K562 (cell line): ENCODE measurements around the gene UBR3. TPM values are rescaled to one million over a fixed set of nuclear protein-coding genes. Genes with fewer than 3 reads are reported as not detected.
A peak's percentile ranks its signal among the peaks of the same experiment; 100 is the strongest.

ENCODE experiments used
- ATAC-seq: fragments of 200-7000 bp; cut with Tn5 transposase; 3 replicates; pipeline ENCODE4 v1.9.1; 2020; ENCODE audit warnings: moderate library complexity
- BruUV-seq: library from RNA; stranded (reverse); fragments of 400-500 nt; replicated peaks from 2 replicates; lab custom pipeline; 2021; lab: Mats Ljungman, UMichigan
- CTCF ChIA-PET: fragments of 300-600 bp; formaldehyde crosslinking; extraction: SDS; loops from one replicate; lab custom pipeline; 2021; ENCODE audit warnings: low intra/inter-chr PET ratio; lab: Yijun Ruan, JAX
- POLR2A ChIA-PET: fragments of 300-600, 350-650 bp; sonication (Branson Sonifier 250); formaldehyde crosslinking; extraction: SDS; loops from one replicate; lab custom pipeline; 2021; ENCODE audit warnings: antibody characterized with exemption, inconsistent platforms; lab: Yijun Ruan, JAX
- DNase-seq, 4 experiments: peaks; one replicate each; pipeline versions ENCODE4 v3.0.0 to v3.0.0-alpha.2; 2011 to 2018; ENCODE audit warnings: low spot score in 3 of 4, mixed read lengths in 3 of 4; ENCODE audit errors: extremely low read depth in 1 of 4
- FAIRE-seq: peaks from 2 replicates; lab custom pipeline; 2011; peaks lifted over from hg19 to GRCh38; lab: Jason Lieb, UNC
- H2AFZ ChIP-seq: 2 replicates; pipeline ENCODE4 v1.6.0; 2011; ENCODE audit warnings: low read depth, low read length, control low read depth, inconsistent platforms
- H3K27ac ChIP-seq: fragments of 200-600 bp; 3 replicates; pipeline ENCODE4 v1.8.0; 2011; ENCODE audit warnings: low read depth, mild to moderate bottlenecking, control low read depth, inconsistent platforms, low read length, moderate library complexity, mixed read lengths; ENCODE audit errors: extremely low read depth
- H3K27me3 ChIP-seq, 2 experiments: fragments of 300-600 bp in 1 of 2; 2 replicates in 1 of 2; 3 replicates in 1 of 2; pipeline versions ENCODE4 v1.6.0 to v1.8.0; 2011; ENCODE audit warnings: inconsistent platforms in 2 of 2, low read length in 2 of 2, mild to moderate bottlenecking in 1 of 2, mixed read lengths in 1 of 2, moderate library complexity in 1 of 2; ENCODE audit not compliant: control insufficient read depth in 2 of 2, insufficient read depth in 2 of 2
- H3K36me3 ChIP-seq: fragments of 300-600 bp; 3 replicates; pipeline ENCODE4 v1.8.0; 2011; ENCODE audit warnings: mild to moderate bottlenecking, low read length, inconsistent platforms; ENCODE audit not compliant: control insufficient read depth, insufficient read depth
- H3K4me1 ChIP-seq, 2 experiments: fragments of 200-600 bp in 1 of 2; replicated peaks in 1 of 2; 2 replicates in 1 of 2; 3 replicates in 1 of 2; pipeline versions ENCODE4 v1.5.1 to v1.8.0; 2011; ENCODE audit warnings: inconsistent platforms in 2 of 2, low read length in 2 of 2, mild to moderate bottlenecking in 1 of 2, mixed read lengths in 1 of 2, moderate library complexity in 1 of 2; ENCODE audit not compliant: control insufficient read depth in 2 of 2, insufficient read depth in 2 of 2
- H3K4me2 ChIP-seq: 2 replicates; pipeline ENCODE4 v1.6.1; 2011; ENCODE audit warnings: low read length, control low read depth, inconsistent platforms, mixed read lengths; ENCODE audit not compliant: insufficient read depth
- H3K4me3 ChIP-seq: fragments of 200-600 bp; sonication (generic), shearing (Covaris generic); 2 replicates; pipeline ENCODE4 v1.5.1; 2016; ENCODE audit warnings: control low read depth, inconsistent platforms
- H3K79me2 ChIP-seq: fragments of 200-600 bp; 3 replicates; pipeline ENCODE4 v1.8.0; 2011; ENCODE audit warnings: low read length, inconsistent platforms; ENCODE audit not compliant: control insufficient read depth, insufficient read depth
- H3K9ac ChIP-seq, 2 experiments: 2 replicates each; pipeline versions ENCODE4 v1.6.0 to v1.6.1; 2011; ENCODE audit warnings: low read depth in 2 of 2, low read length in 2 of 2, control low read depth in 1 of 2, inconsistent platforms in 1 of 2, mild to moderate bottlenecking in 1 of 2, mixed read lengths in 1 of 2; ENCODE audit not compliant: insufficient read depth in 1 of 2
- H3K9me1 ChIP-seq: one replicate; pipeline ENCODE4 v1.6.0; 2011; ENCODE audit warnings: inconsistent platforms, mild to moderate bottlenecking, low read length, moderate library complexity; ENCODE audit not compliant: control insufficient read depth, insufficient read depth
- H3K9me3 ChIP-seq: replicated peaks from 2 replicates; pipeline ENCODE4 v1.5.1; 2011; ENCODE audit warnings: low read depth, low read length, inconsistent platforms; ENCODE audit not compliant: control insufficient read depth, insufficient read depth
- H4K20me1 ChIP-seq: replicated peaks from 2 replicates; pipeline ENCODE4 v1.6.1; 2011; ENCODE audit warnings: low read length, inconsistent platforms, mixed read lengths; ENCODE audit not compliant: control insufficient read depth, insufficient read depth
- ASH1L ChIP-seq: fragments of 450-650 bp; IDR thresholded peaks from 2 replicates; pipeline ENCODE4 v1.6.1; 2018; ENCODE audit warnings: borderline replicate concordance, mild to moderate bottlenecking, low read depth; ENCODE audit not compliant: partially characterized antibody
- CBFB ChIP-seq: sonication (generic); formaldehyde crosslinking; IDR thresholded peaks from 2 replicates; pipeline ENCODE4 v1.4.0; 2020; ENCODE audit warnings: mild to moderate bottlenecking, missing genetic modification reagents
- CBX3 ChIP-seq, 2 experiments: IDR thresholded peaks; 1 replicate in 1 of 2; 2 replicates in 1 of 2; pipeline ENCODE4 v1.6.1; 2012; ENCODE audit warnings: inconsistent platforms in 2 of 2, low read length in 2 of 2, borderline replicate concordance in 1 of 2, control low read depth in 1 of 2
- FOS ChIP-seq: IDR thresholded peaks from 3 replicates; pipeline ENCODE4 v1.6.1; 2011; ENCODE audit not compliant: insufficient read length; ENCODE audit errors: extremely low read depth
- FOXJ3 ChIP-seq: sonication (generic); formaldehyde crosslinking; IDR thresholded peaks from 2 replicates; pipeline ENCODE4 v1.4.0; 2020; ENCODE audit warnings: mild to moderate bottlenecking, missing genetic modification reagents
- GATAD2A ChIP-seq: fragments of 450-650 bp; IDR thresholded peaks from 2 replicates; pipeline ENCODE4 v1.6.1; 2017
- HDAC8 ChIP-seq: fragments of 450-650 bp; IDR thresholded peaks from 2 replicates; pipeline ENCODE4 v1.6.1; 2016; ENCODE audit warnings: mild to moderate bottlenecking, missing genetic modification characterization, moderate library complexity, missing compliant biosample characterization
- KAT2B ChIP-seq: IDR thresholded peaks from one replicate; pipeline ENCODE4 v1.6.1; 2012; ENCODE audit warnings: low read depth, mild to moderate bottlenecking, control low read depth, inconsistent platforms, low read length, moderate library complexity
- KLF6 ChIP-seq: fragments of 250-450 bp; sonication (Bioruptor Pico); IDR thresholded peaks from 2 replicates; pipeline ENCODE4 v1.4.0; 2020; ENCODE audit warnings: mild to moderate bottlenecking, moderate library complexity, borderline replicate concordance
- MTA3 ChIP-seq: fragments of 450-650 bp; formaldehyde crosslinking; IDR thresholded peaks from 2 replicates; pipeline ENCODE4 v1.6.1; 2017; ENCODE audit warnings: mild to moderate bottlenecking, borderline replicate concordance
- MXI1 ChIP-seq: IDR thresholded peaks from 2 replicates; pipeline ENCODE4 v1.6.1; 2011; ENCODE audit warnings: low read depth, mild to moderate bottlenecking, improper control_type of control experiment, low read length
- NFIC ChIP-seq: fragments of 450-650 bp; IDR thresholded peaks from 2 replicates; pipeline ENCODE4 v1.6.1; 2017; ENCODE audit warnings: mild to moderate bottlenecking, inconsistent platforms
- NFRKB ChIP-seq: fragments of 450-650 bp; IDR thresholded peaks from 2 replicates; pipeline ENCODE4 v1.6.1; 2016; ENCODE audit warnings: low read depth
- POLR2G ChIP-seq: fragments of 200-400 bp; formaldehyde crosslinking; IDR thresholded peaks from 2 replicates; pipeline ENCODE4 v1.6.1; 2017; ENCODE audit warnings: low read depth, mild to moderate bottlenecking, antibody characterized with exemption, low read length, moderate library complexity
- PTBP1 ChIP-seq: fragments of 200-400 bp; formaldehyde crosslinking; IDR thresholded peaks from 2 replicates; pipeline ENCODE4 v1.6.1; 2017; ENCODE audit warnings: low read depth, low read length
- RBM14 ChIP-seq: fragments of 200-400 bp; formaldehyde crosslinking; IDR thresholded peaks from 2 replicates; pipeline ENCODE4 v1.6.1; 2018; ENCODE audit warnings: low read depth, mild to moderate bottlenecking, low read length, moderate library complexity, borderline replicate concordance; ENCODE audit not compliant: insufficient read depth
- RBM22 ChIP-seq: fragments of 200-400 bp; formaldehyde crosslinking; IDR thresholded peaks from 2 replicates; pipeline ENCODE4 v1.6.1; 2018; ENCODE audit warnings: low read length, low read depth; ENCODE audit not compliant: poor library complexity, severe bottlenecking
- ZFP36 ChIP-seq: fragments of 150-350 bp; IDR thresholded peaks from 2 replicates; pipeline ENCODE4 v1.6.1; 2018; ENCODE audit warnings: low read length, low read depth; ENCODE audit not compliant: partially characterized antibody
- ZNF324 ChIP-seq: fragments of 250-450 bp; sonication (Bioruptor Pico); IDR thresholded peaks from 2 replicates; pipeline ENCODE4 v1.4.0; 2020; ENCODE audit warnings: mild to moderate bottlenecking
- ZNF707 ChIP-seq: fragments of 250-450 bp; sonication (Bioruptor Pico); conservative IDR thresholded peaks from 2 replicates; pipeline ENCODE4 v1.8.0; 2022; ENCODE audit warnings: inconsistent platforms, mild to moderate bottlenecking, moderate library complexity
- WGBS: fragments of 100-300 bp; shearing (Covaris generic); methylation state at CpG from one replicate; pipeline ENCODE4 v1.1.6; 2016; ENCODE audit warnings: low coverage, mixed read lengths; ENCODE audit not compliant: insufficient coverage; ENCODE audit errors: missing lambda C conversion rate; 5-methylcytosine and 5-hydroxymethylcytosine counted together
- in situ Hi-C: fragments of 300-500 bp; cut with MboI; formaldehyde crosslinking; loops from 4 replicates; pipeline ENCODE4 v1.15.0; 2018; ENCODE audit warnings: inconsistent platforms, mixed read lengths
- intact Hi-C: fragments of 100-400 bp; cut with micrococcal nuclease; formaldehyde crosslinking; loops from 2 replicates; pipeline ENCODE4 v1.14.2; 2022
- polyA plus RNA-seq, 8 experiments: library from polyadenylated mRNA; depleted of rRNA in 4 of 8; stranded (reverse) in 5 of 8; unstranded in 3 of 8; fragments of >200 nt; fragmentation: Nextera tagmentation in 2 of 8; fragmentation: Illumina TruSeq in 1 of 8; extraction: Ambion mirVana in 2 of 8; extraction: Trizol in 1 of 8; gene quantifications; 2 replicates each; pipeline versions ENCODE4 v1.2.1 to v1.2.3, GENCODE V29; 2011 to 2014; ENCODE audit warnings: inconsistent platforms in 1 of 8, missing spikeins in 1 of 8
- total RNA-seq, 7 experiments: library from RNA; depleted of rRNA in 6 of 7; stranded (reverse); fragments of >200 nt in 6 of 7; fragmentation: Illumina TruSeq in 2 of 7; extraction: Trizol in 2 of 7; gene quantifications; 2 replicates each; pipeline versions ENCODE4 v1.2.1 to v1.2.3, GENCODE V29; 2011 to 2021; ENCODE audit warnings: low replicate concordance in 1 of 7
- TF ChIP-seq, protein P1 (sequence below): IDR thresholded peaks from 2 replicates; pipeline ENCODE4 v1.6.1; 2016; ENCODE audit warnings: missing genetic modification characterization, missing compliant biosample characterization
- TF ChIP-seq, protein P2 (sequence below): sonication (generic); formaldehyde crosslinking; IDR thresholded peaks from 2 replicates; pipeline ENCODE4 v1.8.0; 2022; ENCODE audit warnings: mild to moderate bottlenecking, missing genetic modification reagents

Gene UBR3
- total and polyA plus RNA-seq, 9 of the 15 experiments (the other 6 are each of a cell fraction or from before 2014, with no cell fraction given) = 14.4 to 63.5 (median 40.4) TPM

DNA sequence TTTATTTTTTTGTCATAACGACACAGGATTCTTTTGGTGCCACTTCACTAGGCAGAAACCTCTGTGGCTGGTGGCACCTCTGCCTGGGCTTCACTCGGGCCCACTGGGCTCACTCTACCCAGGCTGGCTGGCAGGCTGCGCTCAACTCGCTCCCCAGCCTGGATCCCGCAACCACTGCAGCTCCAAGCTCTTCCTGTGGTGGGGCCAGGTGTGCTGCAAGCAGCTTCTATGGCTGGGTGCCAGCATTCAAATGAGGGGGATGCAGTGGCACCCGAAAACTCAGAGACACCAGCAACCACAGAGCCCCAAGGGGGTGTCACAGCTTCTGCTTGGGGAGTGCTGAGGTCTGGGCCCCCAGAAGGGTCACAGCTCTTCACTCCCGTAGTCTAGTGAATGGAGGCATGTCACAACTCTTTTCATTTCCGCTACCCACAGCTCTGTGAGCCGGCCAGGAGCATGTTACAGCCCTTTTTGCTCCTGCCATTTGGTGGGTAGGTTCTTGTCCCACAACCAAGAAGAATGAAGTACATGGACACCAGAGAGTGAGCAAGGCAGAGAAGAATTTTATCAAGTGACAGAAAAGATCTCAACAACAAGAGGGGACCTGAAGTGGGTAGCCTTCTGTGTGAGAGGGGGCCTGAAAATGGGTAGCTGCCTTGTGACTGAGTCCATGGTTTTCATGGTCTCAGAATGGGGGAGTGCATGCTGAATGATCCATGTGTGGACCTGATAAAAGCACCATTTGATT is 170.1 kb downstream of the UBR3 start:
- intact Hi-C loops = no loop called here
- in situ Hi-C loops = no loop called here
- H3K27me3 ChIP-seq = no peaks in the 10 kb centered on the region
- H3K4me1 ChIP-seq = peaks cover 0 to 3% of the 10 kb centered on the region in 2 experiments; a peak in 1 of 5 replicates
- no peak for ATAC-seq
- no TSS peak for BruUV-seq
- FAIRE-seq = no peak
- no peak overlapping the region for H3K4me3 ChIP-seq
- no peak for DNase-seq
- no peak overlapping the region for H3K4me2 ChIP-seq
- CTCF ChIA-PET = no interaction called here
- 97% methylated on average over 9 of the region's 9 CpGs for WGBS
- no peak overlapping the region for H3K9ac ChIP-seq
- H3K9me1 ChIP-seq = no peaks in the 10 kb centered on the region
- POLR2A ChIA-PET = interaction anchor here (0.6 to 1.0 kb wide), 3 partner anchors 17 to 244 kb away, joined by 3 read pairs; no protein-coding TSS in a partner anchor
- H4K20me1 ChIP-seq = no peaks in the 10 kb centered on the region
- no peak overlapping the region for H2AFZ ChIP-seq
- H3K9me3 ChIP-seq = 0 out of 2 replicates have a peak, but pooled peaks cover 2% of the 10 kb centered on the region
- H3K27ac ChIP-seq = no peak overlapping the region
- peaks cover 36% of the 10 kb centered on the region for H3K36me3 ChIP-seq
- H3K79me2 ChIP-seq = no peaks in the 10 kb centered on the region
- TF ChIP-seq ZNF707 (CRISPR knock-in tag) (no peak), POLR2G (0 out of 2 replicates have a peak, but pooled peaks have one; percentile 30), MTA3 (no peak), NFIC (peak; percentile 23; the same call in 1 of the 2 replicates), CBFB (CRISPR knock-in tag) (peak; percentile 43; the same call in 1 of the 2 replicates), ASH1L (no peak), RBM14 (no peak), ZNF324 (no peak), NFRKB (no peak), RBM22 (no peak), GATAD2A (no peak), ZFP36 (peak; percentile 45), FOS (no peak), PTBP1 (no peak), KLF6 (CRISPR knock-in tag) (no peak), FOXJ3 (CRISPR knock-in tag) (0 out of 2 replicates have a peak, but pooled peaks have one; percentile 14), KAT2B (no peak), CBX3 (IDR thresholded peaks at IDR 0.05; ENCODE audit: borderline replicate concordance in 1 of 2, low read length in 2 of 2) (peak in 1 of 2 experiments; percentile 71; a peak in 1 of 3 replicates), HDAC8 (tag) (no peak), MXI1 (no peak)
- TF ChIP-seq, protein P1, sequence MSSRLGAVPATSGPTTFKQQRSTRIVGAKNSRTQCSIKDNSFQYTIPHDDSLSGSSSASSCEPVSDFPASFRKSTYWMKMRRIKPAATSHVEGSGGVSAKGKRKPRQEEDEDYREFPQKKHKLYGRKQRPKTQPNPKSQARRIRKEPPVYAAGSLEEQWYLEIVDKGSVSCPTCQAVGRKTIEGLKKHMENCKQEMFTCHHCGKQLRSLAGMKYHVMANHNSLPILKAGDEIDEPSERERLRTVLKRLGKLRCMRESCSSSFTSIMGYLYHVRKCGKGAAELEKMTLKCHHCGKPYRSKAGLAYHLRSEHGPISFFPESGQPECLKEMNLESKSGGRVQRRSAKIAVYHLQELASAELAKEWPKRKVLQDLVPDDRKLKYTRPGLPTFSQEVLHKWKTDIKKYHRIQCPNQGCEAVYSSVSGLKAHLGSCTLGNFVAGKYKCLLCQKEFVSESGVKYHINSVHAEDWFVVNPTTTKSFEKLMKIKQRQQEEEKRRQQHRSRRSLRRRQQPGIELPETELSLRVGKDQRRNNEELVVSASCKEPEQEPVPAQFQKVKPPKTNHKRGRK (tag) = no peak
- TF ChIP-seq, protein P2, sequence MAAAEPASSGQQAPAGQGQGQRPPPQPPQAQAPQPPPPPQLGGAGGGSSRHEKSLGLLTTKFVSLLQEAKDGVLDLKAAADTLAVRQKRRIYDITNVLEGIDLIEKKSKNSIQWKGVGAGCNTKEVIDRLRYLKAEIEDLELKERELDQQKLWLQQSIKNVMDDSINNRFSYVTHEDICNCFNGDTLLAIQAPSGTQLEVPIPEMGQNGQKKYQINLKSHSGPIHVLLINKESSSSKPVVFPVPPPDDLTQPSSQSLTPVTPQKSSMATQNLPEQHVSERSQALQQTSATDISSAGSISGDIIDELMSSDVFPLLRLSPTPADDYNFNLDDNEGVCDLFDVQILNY = no peak
